Endodermal cell (in vitro differentiated cells): ENCODE data around the gene MLLT3. TPM values are rescaled to one million over a fixed set of nuclear protein-coding genes. Genes with fewer than 3 reads are reported as not detected.

Experiments
- DNase-seq: peaks from one replicate; pipeline ENCODE4 v3.0.0-alpha.2; 2017
- H3K27ac ChIP-seq: 2 replicates; pipeline ENCODE4 v1.5.1; 2013; ENCODE audit warnings: mild to moderate bottlenecking, low read depth, low read length, moderate library complexity
- H3K27me3 ChIP-seq: 2 replicates; pipeline ENCODE4 v1.6.1; 2013; ENCODE audit warnings: mild to moderate bottlenecking, low read length, moderate library complexity; ENCODE audit not compliant: insufficient read depth, control insufficient read depth, poor library complexity, severe bottlenecking
- H3K36me3 ChIP-seq: 2 replicates; pipeline ENCODE4 v1.7.0; 2013; ENCODE audit warnings: mild to moderate bottlenecking, low read length, moderate library complexity; ENCODE audit not compliant: control insufficient read depth, insufficient read depth
- H3K4me1 ChIP-seq: one replicate; pipeline ENCODE4 v1.7.0; 2013; ENCODE audit warnings: low read length; ENCODE audit not compliant: control insufficient read depth, insufficient read depth
- H3K4me3 ChIP-seq: 2 replicates; pipeline ENCODE4 v1.5.1; 2013; ENCODE audit warnings: mild to moderate bottlenecking, low read length, moderate library complexity
- H3K9ac ChIP-seq: 2 replicates; pipeline ENCODE4 v1.6.1; 2013; ENCODE audit warnings: mild to moderate bottlenecking, low read length, moderate library complexity; ENCODE audit not compliant: poor library complexity, severe bottlenecking; ENCODE audit errors: extremely low read depth
- H3K9me3 ChIP-seq: 2 replicates; pipeline ENCODE4 v1.6.1; 2013; ENCODE audit warnings: mild to moderate bottlenecking, low read length, moderate library complexity; ENCODE audit not compliant: control insufficient read depth
- H3K27ac Mint-ChIP-seq: 2 replicates; pipeline ENCODE4 v1.8.0; 2020; ENCODE audit warnings: mixed read lengths
- H3K27me3 Mint-ChIP-seq: 2 replicates; pipeline ENCODE4 v1.8.0; 2021; ENCODE audit warnings: mild to moderate bottlenecking, mixed read lengths; ENCODE audit not compliant: insufficient read depth
- H3K36me3 Mint-ChIP-seq: 2 replicates; pipeline ENCODE4 v1.8.0; 2020; ENCODE audit warnings: low read depth, mixed read lengths
- H3K4me1 Mint-ChIP-seq: 2 replicates; pipeline ENCODE4 v1.8.0; 2020; ENCODE audit warnings: mixed read lengths
- H3K4me3 Mint-ChIP-seq: 2 replicates; pipeline ENCODE4 v1.8.0; 2020; ENCODE audit warnings: mild to moderate bottlenecking, moderate library complexity, mixed read lengths
- H3K9me3 Mint-ChIP-seq: 2 replicates; pipeline ENCODE4 v1.8.0; 2020; ENCODE audit warnings: mild to moderate bottlenecking, mixed read lengths
- CTCF ChIP-seq: fragments of 200-600 bp; sonication (generic); conservative IDR thresholded peaks from 2 replicates; pipeline ENCODE4 v1.5.0; 2021; ENCODE audit warnings: antibody characterized with exemption, mild to moderate bottlenecking
- WGBS, 2 experiments: methylation state at CpG; one replicate each; pipeline versions ENCODE4 v1.1.5 to v1.1.7; 2013; ENCODE audit warnings: missing lambda C conversion rate in 2 of 2, mixed read lengths in 1 of 2; ENCODE audit not compliant: insufficient coverage in 1 of 2, insufficient read length in 1 of 2; 5-methylcytosine and 5-hydroxymethylcytosine counted together
- total RNA-seq, 2 donors: library from RNA; stranded (reverse); fragmentation: NEBNext Ultra II Directional in 1 of 2; extraction: Animal tissue kit (Norgen Biotek cat#: 25700) in 1 of 2; gene quantifications; 2 replicates in 1 of 2; 3 replicates in 1 of 2; pipeline ENCODE4 v1.2.1, GENCODE V29; 2021

The MLLT3 gene
- total RNA-seq, 2 donors from 2014 or later = 5.5 to 12.2 TPM

GRCh38 chr9:20599195-20599594 lies 23.1 kb downstream of the MLLT3 start:
- peaks cover 25% of the 10 kb centered on the region for H3K4me1 Mint-ChIP-seq
- Histone ChIP-seq H3K36me3 (no peaks in the 10 kb centered on the region), H3K9ac (no peak overlapping the region), H3K9me3 (no peaks in the 10 kb centered on the region), H3K27me3 (no peaks in the 10 kb centered on the region), H3K4me3 (no peak overlapping the region), H3K27ac (no peak overlapping the region), H3K4me1 (peaks cover 8% of the 10 kb centered on the region)
- no peak overlapping the region for H3K4me3 Mint-ChIP-seq
- no peak for TF ChIP-seq CTCF
- no peak overlapping the region for H3K27ac Mint-ChIP-seq
- H3K9me3 Mint-ChIP-seq = no peaks in the 10 kb centered on the region
- no peak for DNase-seq
- H3K27me3 Mint-ChIP-seq = no peaks in the 10 kb centered on the region
- WGBS, 2 experiments = 87% methylated on average over 3 of the region's 3 CpGs; no CpG with 5 or more reads in 1 of the 2 experiments
- no peaks in the 10 kb centered on the region for H3K36me3 Mint-ChIP-seq

- TF ChIP-seq CTCF = no peak
- H3K9me3 Mint-ChIP-seq = no peaks in the 10 kb centered on the region
- Histone ChIP-seq H3K4me1 (peaks cover 7% of the 10 kb centered on the region), H3K27me3 (no peaks in the 10 kb centered on the region), H3K4me3 (no peak overlapping the region), H3K36me3 (no peaks in the 10 kb centered on the region), H3K9ac (no peak overlapping the region), H3K9me3 (no peaks in the 10 kb centered on the region), H3K27ac (no peak overlapping the region)
- 80% methylated on average over 1 of the region's 1 CpG; no CpG with 5 or more reads in 1 of the 2 experiments for WGBS, 2 experiments
- no peaks in the 10 kb centered on the region for H3K36me3 Mint-ChIP-seq
- no peaks in the 10 kb centered on the region for H3K27me3 Mint-ChIP-seq
- no peak for DNase-seq
- H3K4me3 Mint-ChIP-seq = no peak overlapping the region
- H3K4me1 Mint-ChIP-seq = peaks cover 17% of the 10 kb centered on the region
- no peak overlapping the region for H3K27ac Mint-ChIP-seq
Observed at GRCh38 chr9:20598367-20598766, 23.9 kb downstream of the MLLT3 start.

GRCh38 chr9:20597862-20598261 lies 24.4 kb downstream of the MLLT3 start:
- Mint-ChIP-seq H3K4me3 (no peak overlapping the region), H3K9me3 (no peaks in the 10 kb centered on the region), H3K4me1 (peaks cover 15% of the 10 kb centered on the region), H3K27ac (no peak overlapping the region), H3K27me3 (no peaks in the 10 kb centered on the region), H3K36me3 (no peaks in the 10 kb centered on the region)
- Histone ChIP-seq H3K9ac (no peak overlapping the region), H3K4me3 (no peak overlapping the region), H3K4me1 (peaks cover 2% of the 10 kb centered on the region), H3K27ac (no peak overlapping the region), H3K9me3 (no peaks in the 10 kb centered on the region), H3K27me3 (no peaks in the 10 kb centered on the region), H3K36me3 (no peaks in the 10 kb centered on the region)
- no peak for TF ChIP-seq CTCF
- no peak for DNase-seq
